CD4-positive, CD25-positive, alpha-beta regulatory T cell (primary cell): ENCODE results near the gene ASPSCR1. TPM values are rescaled to one million over a fixed set of nuclear protein-coding genes. Genes with fewer than 3 reads are reported as not detected.

Experiments
- ATAC-seq, 2 donors: fragments of 150-1000 bp; cut with Tn5 transposase; one replicate each; pipeline ENCODE4 v1.10.0; 2021; ENCODE audit warnings: low read depth in 2 of 2, moderate number of reproducible peaks in 2 of 2, moderate library complexity in 1 of 2
- DNase-seq, 3 donors: peaks; one replicate each; pipeline versions ENCODE4 v3.0.0 to v3.0.0-alpha.2; 2012 to 2022; ENCODE audit warnings: mixed read lengths in 1 of 3
- H3K27ac ChIP-seq: one replicate; pipeline ENCODE4 v1.7.0; 2013; ENCODE audit warnings: mild to moderate bottlenecking, low read length; ENCODE audit not compliant: insufficient read depth, poor library complexity, severe bottlenecking
- H3K27me3 ChIP-seq: one replicate; pipeline ENCODE4 v1.7.0; 2013; ENCODE audit warnings: low read length; ENCODE audit not compliant: control insufficient read depth, insufficient read depth
- H3K36me3 ChIP-seq: one replicate; pipeline ENCODE4 v1.7.0; 2013; ENCODE audit warnings: mild to moderate bottlenecking, low read length, moderate library complexity; ENCODE audit not compliant: control insufficient read depth, insufficient read depth
- H3K4me1 ChIP-seq: 2 replicates; pipeline ENCODE4 v1.7.0; 2013; ENCODE audit warnings: mild to moderate bottlenecking, low read length; ENCODE audit not compliant: insufficient read depth, control insufficient read depth, poor library complexity, severe bottlenecking
- H3K4me3 ChIP-seq: one replicate; pipeline ENCODE4 v1.7.0; 2013; ENCODE audit warnings: low read depth, mild to moderate bottlenecking, low read length, moderate library complexity
- H3K9me3 ChIP-seq, 2 experiments: 1 replicate in 1 of 2; 2 replicates in 1 of 2; pipeline ENCODE4 v1.7.0; 2013; ENCODE audit warnings: low read length in 2 of 2, mild to moderate bottlenecking in 1 of 2, moderate library complexity in 1 of 2; ENCODE audit not compliant: control insufficient read depth in 2 of 2
- H3K27ac Mint-ChIP-seq, 3 donors: one replicate each; pipeline ENCODE4 v1.8.0; 2020 to 2022; ENCODE audit warnings: mild to moderate bottlenecking in 3 of 3, mixed read lengths in 3 of 3, moderate library complexity in 2 of 3
- H3K27me3 Mint-ChIP-seq: one replicate; pipeline ENCODE4 v1.8.0; 2022; ENCODE audit warnings: mild to moderate bottlenecking, mixed read lengths
- H3K36me3 Mint-ChIP-seq: one replicate; pipeline ENCODE4 v1.8.0; 2020; ENCODE audit warnings: mixed read lengths
- H3K4me1 Mint-ChIP-seq, 4 donors: one replicate each; pipeline ENCODE4 v1.8.0; 2020 to 2022; ENCODE audit warnings: mixed read lengths in 4 of 4, mild to moderate bottlenecking in 1 of 4
- H3K4me3 Mint-ChIP-seq, 4 donors: one replicate each; pipeline ENCODE4 v1.8.0; 2020 to 2022; ENCODE audit warnings: mild to moderate bottlenecking in 4 of 4, mixed read lengths in 4 of 4, moderate library complexity in 3 of 4
- H3K9me3 Mint-ChIP-seq, 7 donors: one replicate each; pipeline ENCODE4 v1.8.0; 2020 to 2022; ENCODE audit warnings: mixed read lengths in 7 of 7, mild to moderate bottlenecking in 3 of 7, moderate library complexity in 2 of 7
- polyA plus RNA-seq, 4 donors: library from polyadenylated mRNA; unstranded; fragments of 300-500 nt; fragmentation: Illumina TruSeq; gene quantifications; one replicate each; pipeline ENCODE4 v1.2.3, GENCODE V29; 2021
- total RNA-seq: library from RNA; stranded (reverse); gene quantifications from one replicate; pipeline ENCODE4 v1.2.3, GENCODE V29; 2022

ASPSCR1 gene
- total and polyA plus RNA-seq, 5 donors from 2014 or later = 25.2 to 41.4 (median 29.1) TPM

- H3K4me1 Mint-ChIP-seq = peaks cover 0 to 28% (median 5%) of the 10 kb centered on the region in 4 donors
- H3K27me3 ChIP-seq = no peaks in the 10 kb centered on the region
- H3K27ac ChIP-seq = peak overlapping the region; percentile 51
- H3K36me3 ChIP-seq = no peaks in the 10 kb centered on the region
- peak overlapping the region; percentile 66 to 90 (median 78) for H3K4me3 Mint-ChIP-seq
- no peaks in the 10 kb centered on the region for H3K9me3 Mint-ChIP-seq
- ATAC-seq = peak; percentile 95
- no peaks in the 10 kb centered on the region for H3K9me3 ChIP-seq
- peak overlapping the region; percentile 68 to 86 (median 74) for H3K27ac Mint-ChIP-seq
- DNase-seq = peak; percentile 80 to 96 (median 83)
- peaks cover 16% of the 10 kb centered on the region for H3K27me3 Mint-ChIP-seq
- peak overlapping the region; percentile 3 for H3K4me3 ChIP-seq
- H3K36me3 Mint-ChIP-seq = no peaks in the 10 kb centered on the region
- H3K4me1 ChIP-seq = peaks cover 28% of the 10 kb centered on the region
Observed at GRCh38 chr17:81967533-81968395, 9.7 kb upstream of the ASPSCR1 start.

GRCh38 chr17:81968396-81968745 is 9.1 kb upstream of the ASPSCR1 start:
- H3K4me1 Mint-ChIP-seq = peaks cover 0 to 28% (median 5%) of the 10 kb centered on the region in 4 donors
- Histone ChIP-seq H3K27ac (peak overlapping the region; percentile 51), H3K4me3 (peak overlapping the region; percentile 3)

GRCh38 chr17:81968850-81969812 is 8.3 kb upstream of the ASPSCR1 start:
- Histone ChIP-seq H3K27me3 (no peaks in the 10 kb centered on the region), H3K9me3 (no peaks in the 10 kb centered on the region), H3K27ac (no peak overlapping the region), H3K4me1 (peaks cover 28% of the 10 kb centered on the region), H3K36me3 (no peaks in the 10 kb centered on the region), H3K4me3 (no peak overlapping the region)
- Mint-ChIP-seq H3K36me3 (no peaks in the 10 kb centered on the region), H3K27me3 (peaks cover 5% of the 10 kb centered on the region), H3K4me1 (peaks cover 0 to 28% (median 5%) of the 10 kb centered on the region in 4 donors), H3K9me3 (no peaks in the 10 kb centered on the region), H3K4me3 (peak overlapping the region in 2 of 4 donors; percentile 50 to 66), H3K27ac (peak overlapping the region in 1 of 3 donors; percentile 81)
- DNase-seq (no peak), ATAC-seq (no peak)

More at GRCh38 chr17:81968396-81968745, 9.1 kb upstream of the ASPSCR1 start:
- DNase-seq (no peak), ATAC-seq (no peak)
- Mint-ChIP-seq H3K9me3 (no peaks in the 10 kb centered on the region), H3K27me3 (peaks cover 11% of the 10 kb centered on the region), H3K36me3 (no peaks in the 10 kb centered on the region), H3K4me3 (peak overlapping the region; percentile 66 to 90 (median 78)), H3K27ac (peak overlapping the region; percentile 68 to 86 (median 74))
- Histone ChIP-seq H3K36me3 (no peaks in the 10 kb centered on the region), H3K4me1 (peaks cover 28% of the 10 kb centered on the region), H3K27me3 (no peaks in the 10 kb centered on the region), H3K9me3 (no peaks in the 10 kb centered on the region)

GRCh38 chr17:81973432-81973831 is 4.0 kb upstream of the ASPSCR1 start:
- Mint-ChIP-seq H3K27me3 (peaks cover 9% of the 10 kb centered on the region), H3K4me3 (peak overlapping the region in 2 of 4 donors; percentile 41 to 80), H3K4me1 (peaks cover 0 to 26% (median 5%) of the 10 kb centered on the region in 4 donors), H3K27ac (peak overlapping the region in 1 of 3 donors; percentile 76), H3K9me3 (no peaks in the 10 kb centered on the region), H3K36me3 (no peaks in the 10 kb centered on the region)
- Histone ChIP-seq H3K27ac (no peak overlapping the region), H3K9me3 (no peaks in the 10 kb centered on the region), H3K4me1 (peaks cover 26% of the 10 kb centered on the region), H3K27me3 (no peaks in the 10 kb centered on the region), H3K4me3 (no peak overlapping the region), H3K36me3 (no peaks in the 10 kb centered on the region)
- DNase-seq = no peak
- no peak for ATAC-seq

GRCh38 chr17:81976332-81977210 is 858 bp upstream of the ASPSCR1 start:
- peaks cover 9% of the 10 kb centered on the region for H3K27me3 Mint-ChIP-seq
- H3K4me1 ChIP-seq = peaks cover 33% of the 10 kb centered on the region
- ATAC-seq (peak in 1 of 2 donors; percentile 4), DNase-seq (peak in 2 of 3 donors; percentile 16 to 26)
- no peaks in the 10 kb centered on the region for H3K36me3 ChIP-seq
- peaks cover 0 to 41% (median 18%) of the 10 kb centered on the region in 4 donors for H3K4me1 Mint-ChIP-seq
- peak overlapping the region; percentile 69 for H3K4me3 ChIP-seq
- H3K36me3 Mint-ChIP-seq = peaks cover 9% of the 10 kb centered on the region
- no peaks in the 10 kb centered on the region for H3K9me3 ChIP-seq
- no peaks in the 10 kb centered on the region for H3K27me3 ChIP-seq
- H3K27ac Mint-ChIP-seq = peak overlapping the region; percentile 98
- H3K9me3 Mint-ChIP-seq = no peaks in the 10 kb centered on the region
- peak overlapping the region; percentile 96 to 99 (median 97) for H3K4me3 Mint-ChIP-seq
- H3K27ac ChIP-seq = peak overlapping the region; percentile 85

GRCh38 chr17:81978524-81979298 is 1.3 kb downstream of the ASPSCR1 start:
- peaks cover 9% of the 10 kb centered on the region for H3K27me3 Mint-ChIP-seq
- H3K36me3 ChIP-seq = no peaks in the 10 kb centered on the region
- H3K36me3 Mint-ChIP-seq = peaks cover 16% of the 10 kb centered on the region
- H3K4me3 Mint-ChIP-seq = peak overlapping the region; percentile 82 to 98 (median 88)
- H3K9me3 ChIP-seq = no peaks in the 10 kb centered on the region
- no peak overlapping the region for H3K4me3 ChIP-seq
- peak overlapping the region; percentile 49 to 89 (median 82) for H3K27ac Mint-ChIP-seq
- peaks cover 33% of the 10 kb centered on the region for H3K4me1 ChIP-seq
- H3K27ac ChIP-seq = no peak overlapping the region
- no peaks in the 10 kb centered on the region for H3K9me3 Mint-ChIP-seq
- no peak for ATAC-seq
- DNase-seq = no peak
- H3K4me1 Mint-ChIP-seq = peaks cover 4 to 49% (median 22%) of the 10 kb centered on the region in 4 donors
- no peaks in the 10 kb centered on the region for H3K27me3 ChIP-seq
